Activated CD8-positive, alpha-beta memory T cell treated with anti-CD3 and anti-CD28 coated beads, Interleukin-2, amount 50 U/mL, for 24 hours (primary cell): Measurements from ENCODE around the gene SRGAP1.
"Not testable (repeated sequence)": the region's sequence is repeated elsewhere in the genome, so short reads cannot be mapped to it uniquely, and the experiment has no call there.

Experiments
- DNase-seq: peaks from one replicate; pipeline ENCODE4 v3.0.0-alpha.2; 2020; ENCODE audit errors: extremely low read depth

The SRGAP1 gene

GRCh38 chr12:63869656-63870055 lies 25.2 kb downstream of the SRGAP1 start:
- DNase-seq = no peak

- no peak for DNase-seq
Measured at GRCh38 chr12:63870838-63871237, 26.3 kb downstream of the SRGAP1 start.

- DNase-seq = no peak
Measured at GRCh38 chr12:63874897-63875480, 30.5 kb downstream of the SRGAP1 start.

GRCh38 chr12:63875703-63876102 lies 31.2 kb downstream of the SRGAP1 start:
- no peak for DNase-seq

GRCh38 chr12:63876980-63877379 lies 32.5 kb downstream of the SRGAP1 start:
- DNase-seq = no peak

GRCh38 chr12:63877693-63878092 lies 33.2 kb downstream of the SRGAP1 start:
- DNase-seq = no peak

- not testable (repeated sequence) for DNase-seq
Measured at GRCh38 chr12:63880235-63880634, 35.7 kb downstream of the SRGAP1 start.

GRCh38 chr12:63880742-63881263 lies 36.3 kb downstream of the SRGAP1 start:
- DNase-seq = no peak

- DNase-seq = no peak
Measured at GRCh38 chr12:63882844-63883243, 38.3 kb downstream of the SRGAP1 start.

- no peak for DNase-seq
Measured at GRCh38 chr12:63885401-63885800, 40.9 kb downstream of the SRGAP1 start.

GRCh38 chr12:63888908-63889635 lies 44.6 kb downstream of the SRGAP1 start:
- no peak for DNase-seq

GRCh38 chr12:63889721-63890509 lies 45.4 kb downstream of the SRGAP1 start:
- no peak for DNase-seq

GRCh38 chr12:63893170-63893569 lies 48.7 kb downstream of the SRGAP1 start:
- no peak for DNase-seq

GRCh38 chr12:63894132-63894531 lies 49.6 kb downstream of the SRGAP1 start:
- DNase-seq = no peak

GRCh38 chr12:63895841-63896240 lies 51.3 kb downstream of the SRGAP1 start:
- DNase-seq = no peak

- DNase-seq = no peak
Measured at GRCh38 chr12:63897931-63898330, 53.4 kb downstream of the SRGAP1 start.

- no peak for DNase-seq
Measured at GRCh38 chr12:63898764-63899337, 54.4 kb downstream of the SRGAP1 start.

- no peak for DNase-seq
Measured at GRCh38 chr12:63899396-63899795, 54.9 kb downstream of the SRGAP1 start.

- DNase-seq = no peak
Measured at GRCh38 chr12:63900922-63901793, 56.7 kb downstream of the SRGAP1 start.

GRCh38 chr12:63904653-63905052 lies 60.2 kb downstream of the SRGAP1 start:
- DNase-seq = no peak

GRCh38 chr12:63905544-63905943 lies 61.0 kb downstream of the SRGAP1 start:
- DNase-seq = no peak
